Hepatocyte (in vitro differentiated cells): ENCODE data around the gene HECW1. TPM values are rescaled to one million over a fixed set of nuclear protein-coding genes. Genes with fewer than 3 reads are reported as not detected.

Source experiments
- DNase-seq: peaks from one replicate; pipeline ENCODE4 v3.0.0-alpha.2; 2016; ENCODE audit warnings: low spot score
- H2AFZ ChIP-seq: fragments of 200-600 bp; sonication (generic); 2 replicates; pipeline ENCODE4 v1.6.0; 2016; ENCODE audit warnings: antibody characterized with exemption, mild to moderate bottlenecking
- H3K27ac ChIP-seq: fragments of 200-600 bp; sonication (generic); 2 replicates; pipeline ENCODE4 v1.5.1; 2016; ENCODE audit warnings: mild to moderate bottlenecking
- H3K27me3 ChIP-seq: fragments of 200-600 bp; sonication (generic); 2 replicates; pipeline ENCODE4 v1.6.1; 2016
- H3K36me3 ChIP-seq: fragments of 200-600 bp; sonication (generic); replicated peaks from 2 replicates; pipeline ENCODE4 v1.5.1; 2016; ENCODE audit warnings: low read depth; ENCODE audit not compliant: insufficient read depth
- H3K4me1 ChIP-seq: fragments of 200-600 bp; sonication (generic); 2 replicates; pipeline ENCODE4 v1.5.1; 2016; ENCODE audit warnings: mild to moderate bottlenecking, moderate library complexity; ENCODE audit not compliant: insufficient read depth
- H3K4me2 ChIP-seq: fragments of 200-600 bp; sonication (generic); 2 replicates; pipeline ENCODE4 v1.6.0; 2016
- H3K4me3 ChIP-seq: fragments of 200-600 bp; sonication (generic); 2 replicates; pipeline ENCODE4 v1.5.1; 2016; ENCODE audit warnings: mild to moderate bottlenecking
- H3K79me2 ChIP-seq: fragments of 200-600 bp; sonication (generic); 2 replicates; pipeline ENCODE4 v1.6.0; 2017; ENCODE audit warnings: mild to moderate bottlenecking
- H3K9me2 ChIP-seq: fragments of 200-600 bp; sonication (generic); replicated peaks from 2 replicates; pipeline ENCODE4 v1.6.0; 2017; ENCODE audit warnings: mild to moderate bottlenecking; ENCODE audit not compliant: insufficient read depth
- H3K9me3 ChIP-seq: fragments of 200-600 bp; sonication (generic); 2 replicates; pipeline ENCODE4 v1.5.1; 2016; ENCODE audit warnings: low read depth, mild to moderate bottlenecking
- H4K20me1 ChIP-seq: fragments of 200-600 bp; sonication (generic); 2 replicates; pipeline ENCODE4 v1.6.0; 2016; ENCODE audit warnings: mild to moderate bottlenecking; ENCODE audit not compliant: insufficient read depth, poor library complexity, severe bottlenecking
- EZH2 ChIP-seq: fragments of 200-600 bp; sonication (generic); IDR thresholded peaks from 2 replicates; pipeline ENCODE4 v1.6.1; 2016; ENCODE audit warnings: antibody characterized with exemption, mild to moderate bottlenecking, borderline replicate concordance
- EZH2phosphoT487 ChIP-seq: fragments of 200-600 bp; sonication (generic); IDR thresholded peaks from one replicate; pipeline ENCODE4 v1.6.1; 2018; ENCODE audit warnings: antibody characterized with exemption, mild to moderate bottlenecking, low read depth, moderate library complexity; ENCODE audit not compliant: unreplicated experiment, severe bottlenecking
- WGBS: methylation state at CpG from one replicate; pipeline ENCODE4 v1.1.6; 2016; ENCODE audit warnings: low lambda C conversion rate; ENCODE audit errors: missing lambda C conversion rate; 5-methylcytosine and 5-hydroxymethylcytosine counted together
- polyA plus RNA-seq: library from polyadenylated mRNA; unstranded; fragments of >200 nt; fragmentation: Nextera tagmentation; extraction: Ambion mirVana; gene quantifications from 2 replicates; pipeline ENCODE4 v1.2.1, GENCODE V29; 2016
- total RNA-seq: library from RNA; depleted of rRNA; stranded (reverse); fragments of >200 nt; gene quantifications from 2 replicates; pipeline ENCODE4 v1.2.3, GENCODE V29; 2014
- TF ChIP-seq, protein P1 (sequence below): fragments of 200-600 bp; sonication (generic); IDR thresholded peaks from 2 replicates; pipeline ENCODE4 v1.5.1; 2016; ENCODE audit warnings: antibody characterized with exemption, mild to moderate bottlenecking; ENCODE audit not compliant: poor library complexity

HECW1 gene
- total and polyA plus RNA-seq, 2 experiments from 2014 or later, result 1.5 to 7.6 TPM

DNA sequence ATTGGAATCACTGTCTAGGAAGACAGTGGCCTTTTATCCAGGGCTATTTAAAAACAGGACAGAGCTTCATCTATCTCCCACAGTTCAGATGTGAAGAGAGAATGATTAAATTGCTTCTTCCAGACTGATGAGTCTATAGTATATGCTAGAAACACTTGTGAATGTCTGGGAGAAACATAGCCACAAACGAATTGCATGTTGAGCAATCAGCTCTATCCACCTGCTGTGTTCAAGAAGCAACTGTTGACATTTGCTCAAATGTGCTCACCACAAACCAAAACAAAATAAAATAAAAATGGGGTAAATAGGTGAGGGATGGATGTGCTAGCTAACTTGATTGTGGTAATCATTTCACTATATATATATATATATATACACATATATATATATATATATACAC, 195.1 kb downstream of the HECW1 start:
- H3K27ac ChIP-seq, result no peak overlapping the region
- H3K4me1 ChIP-seq, result no peaks in the 10 kb centered on the region
- no peaks in the 10 kb centered on the region for H3K36me3 ChIP-seq
- H3K4me3 ChIP-seq, result no peak overlapping the region
- no peaks in the 10 kb centered on the region for H4K20me1 ChIP-seq
- WGBS, result 95% methylated on average over 1 of the region's 1 CpG
- H3K9me3 ChIP-seq, result no peaks in the 10 kb centered on the region
- no peak overlapping the region for H3K4me2 ChIP-seq
- no peaks in the 10 kb centered on the region for H3K9me2 ChIP-seq
- H3K79me2 ChIP-seq, result no peaks in the 10 kb centered on the region
- no peak for DNase-seq
- TF ChIP-seq EZH2, result no peak
- TF ChIP-seq, protein P1, sequence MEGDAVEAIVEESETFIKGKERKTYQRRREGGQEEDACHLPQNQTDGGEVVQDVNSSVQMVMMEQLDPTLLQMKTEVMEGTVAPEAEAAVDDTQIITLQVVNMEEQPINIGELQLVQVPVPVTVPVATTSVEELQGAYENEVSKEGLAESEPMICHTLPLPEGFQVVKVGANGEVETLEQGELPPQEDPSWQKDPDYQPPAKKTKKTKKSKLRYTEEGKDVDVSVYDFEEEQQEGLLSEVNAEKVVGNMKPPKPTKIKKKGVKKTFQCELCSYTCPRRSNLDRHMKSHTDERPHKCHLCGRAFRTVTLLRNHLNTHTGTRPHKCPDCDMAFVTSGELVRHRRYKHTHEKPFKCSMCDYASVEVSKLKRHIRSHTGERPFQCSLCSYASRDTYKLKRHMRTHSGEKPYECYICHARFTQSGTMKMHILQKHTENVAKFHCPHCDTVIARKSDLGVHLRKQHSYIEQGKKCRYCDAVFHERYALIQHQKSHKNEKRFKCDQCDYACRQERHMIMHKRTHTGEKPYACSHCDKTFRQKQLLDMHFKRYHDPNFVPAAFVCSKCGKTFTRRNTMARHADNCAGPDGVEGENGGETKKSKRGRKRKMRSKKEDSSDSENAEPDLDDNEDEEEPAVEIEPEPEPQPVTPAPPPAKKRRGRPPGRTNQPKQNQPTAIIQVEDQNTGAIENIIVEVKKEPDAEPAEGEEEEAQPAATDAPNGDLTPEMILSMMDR, result no peak
- no peak for TF ChIP-seq EZH2phosphoT487
- no peak overlapping the region for H2AFZ ChIP-seq
- no peaks in the 10 kb centered on the region for H3K27me3 ChIP-seq

DNA sequence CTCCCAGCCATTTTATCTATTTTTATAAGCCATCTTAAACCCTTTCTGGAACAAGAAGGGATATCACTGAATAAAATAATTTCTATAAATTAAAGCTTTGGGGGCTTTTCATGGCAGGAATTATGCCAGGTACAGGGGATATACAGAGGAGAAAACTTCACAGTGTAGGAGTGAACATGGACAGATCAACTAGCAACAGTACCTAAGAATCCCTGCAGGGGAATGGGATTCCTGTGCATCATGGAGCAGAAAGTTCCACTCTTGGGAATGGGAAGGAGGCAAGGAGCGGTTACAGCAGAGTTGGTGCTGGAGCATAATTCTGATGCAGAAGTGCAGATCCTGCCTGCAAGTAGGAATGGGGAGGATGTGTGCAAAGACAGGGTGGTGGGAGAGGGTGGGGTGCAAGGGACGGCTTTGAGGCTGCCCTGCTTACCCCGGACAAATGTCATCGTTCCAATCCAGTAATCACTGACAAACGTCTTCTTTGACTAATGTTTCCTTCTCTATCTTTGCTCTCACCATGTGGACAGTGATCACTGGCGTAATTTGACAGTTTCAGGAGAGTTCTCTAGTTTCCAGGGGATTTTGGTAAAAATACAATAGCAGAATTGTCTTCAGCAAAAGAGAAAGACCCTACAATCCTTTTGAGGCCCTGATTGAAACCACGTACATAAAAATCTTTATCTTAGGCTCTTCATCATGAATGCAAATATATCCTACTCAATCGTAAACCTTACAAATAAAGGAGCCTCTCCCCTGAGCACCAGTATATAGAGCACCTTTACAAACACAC, 196.7 kb downstream of the HECW1 start:
- H3K27me3 ChIP-seq, result no peaks in the 10 kb centered on the region
- no peak overlapping the region for H3K4me2 ChIP-seq
- 78% methylated on average over 8 of the region's 8 CpGs for WGBS
- no peak for DNase-seq
- H2AFZ ChIP-seq, result no peak overlapping the region
- no peak overlapping the region for H3K27ac ChIP-seq
- no peaks in the 10 kb centered on the region for H3K79me2 ChIP-seq
- no peaks in the 10 kb centered on the region for H3K9me2 ChIP-seq
- no peak for TF ChIP-seq EZH2
- TF ChIP-seq EZH2phosphoT487, result no peak
- TF ChIP-seq, protein P1, result no peak
- H3K4me1 ChIP-seq, result no peaks in the 10 kb centered on the region
- H3K4me3 ChIP-seq, result no peak overlapping the region
- no peaks in the 10 kb centered on the region for H3K9me3 ChIP-seq
- no peaks in the 10 kb centered on the region for H3K36me3 ChIP-seq
- H4K20me1 ChIP-seq, result no peaks in the 10 kb centered on the region

DNA sequence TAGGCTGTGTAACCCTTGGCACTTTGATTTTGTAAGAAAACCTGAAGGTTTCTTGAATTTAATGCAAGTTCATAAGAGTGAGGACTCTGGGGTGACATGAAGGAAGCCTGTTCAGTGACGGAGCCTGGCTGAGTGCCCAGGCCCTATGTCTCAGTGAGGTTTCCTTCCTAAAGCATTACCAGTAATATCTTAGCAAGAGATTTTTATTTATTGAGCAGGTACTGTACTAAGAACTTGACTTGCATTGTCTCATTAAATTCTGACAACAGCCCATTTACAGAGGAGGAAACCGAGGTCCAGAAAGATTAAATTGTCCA, 197.2 kb downstream of the HECW1 start:
- H3K4me3 ChIP-seq, result no peak overlapping the region
- H3K4me2 ChIP-seq, result no peak overlapping the region
- no peaks in the 10 kb centered on the region for H3K36me3 ChIP-seq
- no peak overlapping the region for H3K27ac ChIP-seq
- H3K9me3 ChIP-seq, result no peaks in the 10 kb centered on the region
- no peaks in the 10 kb centered on the region for H3K79me2 ChIP-seq
- H4K20me1 ChIP-seq, result no peaks in the 10 kb centered on the region
- H3K27me3 ChIP-seq, result no peaks in the 10 kb centered on the region
- TF ChIP-seq EZH2phosphoT487 (no peak), EZH2 (no peak)
- TF ChIP-seq, protein P1, result no peak
- H3K4me1 ChIP-seq, result no peaks in the 10 kb centered on the region
- WGBS, result 92% methylated on average over 2 of the region's 2 CpGs
- no peaks in the 10 kb centered on the region for H3K9me2 ChIP-seq
- H2AFZ ChIP-seq, result no peak overlapping the region
- no peak for DNase-seq
